ENCODE data around the gene TARS3.
"Not testable (repeated sequence)": the region's sequence is repeated elsewhere in the genome, so short reads cannot be mapped to it uniquely, and the experiment has no call there.

The TARS3 gene

GRCh38 chr15:101697488-101697887 is 26.8 kb downstream of the TARS3 start:
- DNase-seq: no peak

- DNase-seq: no peak
Measured at GRCh38 chr15:101696829-101697228, 27.4 kb downstream of the TARS3 start.

- DNase-seq: no peak
Measured at GRCh38 chr15:101694261-101694660, 30.0 kb downstream of the TARS3 start.

GRCh38 chr15:101692801-101693598 is 31.3 kb downstream of the TARS3 start:
- DNase-seq: no peak

GRCh38 chr15:101689901-101690300 is 34.4 kb downstream of the TARS3 start:
- no peak for DNase-seq

- no peak for DNase-seq
Measured at GRCh38 chr15:101686718-101687117, 37.6 kb downstream of the TARS3 start.

GRCh38 chr15:101684877-101685276 is 39.4 kb downstream of the TARS3 start:
- no peak for DNase-seq

GRCh38 chr15:101684384-101684783 is 39.9 kb downstream of the TARS3 start:
- DNase-seq: no peak

GRCh38 chr15:101679806-101680205 is 44.5 kb downstream of the TARS3 start:
- no peak for DNase-seq

GRCh38 chr15:101676921-101677329 is 47.3 kb downstream of the TARS3 start:
- no peak for DNase-seq

- DNase-seq: no peak
Measured at GRCh38 chr15:101675796-101676582, 48.3 kb downstream of the TARS3 start.

GRCh38 chr15:101675015-101675414 is 49.3 kb downstream of the TARS3 start:
- no peak for DNase-seq

GRCh38 chr15:101672298-101672697 is 52.0 kb downstream of the TARS3 start:
- no peak for DNase-seq

- no peak for DNase-seq
Measured at GRCh38 chr15:101669744-101670143, 54.5 kb downstream of the TARS3 start.

GRCh38 chr15:101667881-101668280 is 56.4 kb downstream of the TARS3 start:
- DNase-seq: no peak

- DNase-seq: no peak
Measured at GRCh38 chr15:101664303-101664913, 59.9 kb downstream of the TARS3 start.

- no peak for DNase-seq
Measured at GRCh38 chr15:101662203-101662602, 62.1 kb downstream of the TARS3 start.

GRCh38 chr15:101660005-101660404 is 64.3 kb downstream of the TARS3 start:
- DNase-seq: no peak

- no peak for DNase-seq
Measured at GRCh38 chr15:101657968-101658784, 66.1 kb downstream of the TARS3 start.

- no peak for DNase-seq
Measured at GRCh38 chr15:101657171-101657570, 67.1 kb downstream of the TARS3 start.

GRCh38 chr15:101654624-101655337 is 69.5 kb downstream of the TARS3 start:
- not testable (repeated sequence) for DNase-seq

GRCh38 chr15:101654171-101654570 is 70.1 kb downstream of the TARS3 start:
- no peak for DNase-seq

All from stimulated activated CD4-positive, alpha-beta T cell treated with anti-CD3 and anti-CD28 coated beads, Interleukin-12 subunit alpha, Interleukin-12 subunit beta, amount 100 ng/mL, for 4 hours (primary cell).